Bronchial epithelial cell (primary cell): Measurements from ENCODE around the gene CCDC43. TPM values are rescaled to one million over a fixed set of nuclear protein-coding genes. Genes with fewer than 3 reads are reported as not detected.

Experiments
- DNase-seq: peaks from one replicate; pipeline ENCODE4 v3.0.0-alpha.2; 2010; ENCODE audit warnings: low read depth
- FAIRE-seq: peaks from 2 replicates; lab custom pipeline; 2011; peaks lifted over from hg19 to GRCh38; lab: Jason Lieb, UNC
- H3K27me3 ChIP-seq: 2 replicates; pipeline ENCODE4 v1.5.1; 2011; ENCODE audit warnings: low read length; ENCODE audit not compliant: control insufficient read depth, insufficient read depth
- H3K36me3 ChIP-seq: 2 replicates; pipeline ENCODE4 v1.5.1; 2011; ENCODE audit warnings: low read length; ENCODE audit not compliant: control insufficient read depth, insufficient read depth
- H3K4me3 ChIP-seq: 2 replicates; pipeline ENCODE4 v1.5.1; 2011; ENCODE audit warnings: mild to moderate bottlenecking, low read depth, low read length, control low read depth
- total RNA-seq: library from RNA; depleted of rRNA; stranded (reverse); fragments of >200 nt; gene quantifications from 2 replicates; pipeline ENCODE4 v1.2.1, GENCODE V29; 2014
- TF ChIP-seq, protein P1 (sequence below): IDR thresholded peaks from 2 replicates; pipeline ENCODE4 v1.5.1; 2011; ENCODE audit warnings: mild to moderate bottlenecking, moderate library complexity, low read length, control low read depth, inconsistent platforms; ENCODE audit not compliant: insufficient read depth, severe bottlenecking

CCDC43 gene
- total RNA-seq, 1 donor from 2014 or later: 46.1 TPM

DNA sequence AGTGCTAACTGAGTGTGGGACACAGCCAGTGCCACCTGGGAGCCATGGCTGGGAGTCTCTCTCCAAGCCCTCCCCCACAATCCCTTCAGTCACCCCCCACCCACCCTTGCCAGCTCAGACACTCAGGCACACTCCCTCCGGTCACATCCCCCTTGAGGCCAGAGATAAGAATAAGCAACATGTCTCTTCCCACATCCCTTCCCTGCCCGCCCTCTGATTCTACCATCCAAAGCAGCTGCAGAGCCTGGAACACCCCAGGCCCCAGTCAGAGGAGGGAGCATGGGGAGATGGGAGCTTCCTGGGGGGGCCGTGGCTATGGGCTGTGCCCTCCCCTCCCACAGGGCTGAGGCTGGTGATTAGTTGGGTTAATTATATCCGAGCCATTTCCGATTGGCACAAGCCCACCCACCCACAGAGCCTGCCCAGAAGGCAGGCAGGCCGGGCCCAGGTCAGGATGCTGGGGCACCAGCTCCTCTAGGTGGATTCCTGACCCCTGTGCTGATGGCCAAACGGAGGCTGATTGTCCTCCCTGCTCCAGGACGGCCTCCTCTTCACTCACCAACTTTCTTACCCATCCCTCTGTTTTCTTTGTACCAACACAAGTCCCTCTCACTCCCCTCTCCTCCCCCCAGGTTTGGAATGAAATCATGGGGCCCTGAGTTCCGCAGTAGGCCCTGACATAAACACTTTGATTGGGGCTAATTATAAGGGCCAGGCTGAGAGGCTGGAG, 61.9 kb downstream of the CCDC43 start:
- FAIRE-seq (no peak), DNase-seq (no peak)
- no peaks in the 10 kb centered on the region for H3K27me3 ChIP-seq
- H3K4me3 ChIP-seq: no peak overlapping the region
- TF ChIP-seq, protein P1, sequence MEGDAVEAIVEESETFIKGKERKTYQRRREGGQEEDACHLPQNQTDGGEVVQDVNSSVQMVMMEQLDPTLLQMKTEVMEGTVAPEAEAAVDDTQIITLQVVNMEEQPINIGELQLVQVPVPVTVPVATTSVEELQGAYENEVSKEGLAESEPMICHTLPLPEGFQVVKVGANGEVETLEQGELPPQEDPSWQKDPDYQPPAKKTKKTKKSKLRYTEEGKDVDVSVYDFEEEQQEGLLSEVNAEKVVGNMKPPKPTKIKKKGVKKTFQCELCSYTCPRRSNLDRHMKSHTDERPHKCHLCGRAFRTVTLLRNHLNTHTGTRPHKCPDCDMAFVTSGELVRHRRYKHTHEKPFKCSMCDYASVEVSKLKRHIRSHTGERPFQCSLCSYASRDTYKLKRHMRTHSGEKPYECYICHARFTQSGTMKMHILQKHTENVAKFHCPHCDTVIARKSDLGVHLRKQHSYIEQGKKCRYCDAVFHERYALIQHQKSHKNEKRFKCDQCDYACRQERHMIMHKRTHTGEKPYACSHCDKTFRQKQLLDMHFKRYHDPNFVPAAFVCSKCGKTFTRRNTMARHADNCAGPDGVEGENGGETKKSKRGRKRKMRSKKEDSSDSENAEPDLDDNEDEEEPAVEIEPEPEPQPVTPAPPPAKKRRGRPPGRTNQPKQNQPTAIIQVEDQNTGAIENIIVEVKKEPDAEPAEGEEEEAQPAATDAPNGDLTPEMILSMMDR: no peak
- H3K36me3 ChIP-seq: no peaks in the 10 kb centered on the region

Other genes starting within 250 kb of the CCDC43 start
- gene GPATCH8, start 186.4 kb downstream of the CCDC43 start, total RNA-seq: 12.3 and 14.2 TPM in 2 replicates
- gene FZD2, start 132.3 kb downstream of the CCDC43 start, total RNA-seq: under 0.01 and 0.13 TPM in 2 replicates
- not detected in 2 replicates for gene MEIOC, start 33.3 kb downstream of the CCDC43 start, total RNA-seq
- 0.51 and 0.79 TPM in 2 replicates for gene DBF4B, start 18.9 kb upstream of the CCDC43 start, total RNA-seq
- 0.13 and 0.53 TPM in 2 replicates for gene ADAM11, start 69.2 kb upstream of the CCDC43 start, total RNA-seq
- 0.53 and 2.4 TPM in 2 replicates for gene GJC1, start 140.5 kb upstream of the CCDC43 start, total RNA-seq
- not detected in 2 replicates for gene HIGD1B, start 158.1 kb upstream of the CCDC43 start, total RNA-seq
- gene EFTUD2, start 209.7 kb upstream of the CCDC43 start, total RNA-seq: 78.0 and 91.4 TPM in 2 replicates
- not detected in 2 replicates for gene GFAP, start 225.7 kb upstream of the CCDC43 start, total RNA-seq